DND-41 (cell line): ENCODE data around the gene SLFN13.
A peak's percentile ranks its signal among the peaks of the same experiment; 100 is the strongest.

ENCODE experiments used
- ATAC-seq: fragments of 200-7000 bp; cut with Tn5 transposase; 3 replicates; pipeline ENCODE4 v1.9.1; 2021; ENCODE audit warnings: low read depth; ENCODE audit not compliant: insufficient read depth
- DNase-seq: peaks from one replicate; pipeline ENCODE4 v3.0.0-alpha.2; 2020
- H2AFZ ChIP-seq: 2 replicates; pipeline ENCODE4 v1.6.0; 2012; ENCODE audit warnings: low read depth, low read length
- H3K27ac ChIP-seq: 2 replicates; pipeline ENCODE4 v1.5.1; 2012; ENCODE audit warnings: low read length, inconsistent platforms
- H3K27me3 ChIP-seq: fragments of 200-600 bp; sonication (generic); 2 replicates; pipeline ENCODE4 v1.6.0; 2012; ENCODE audit warnings: low read length, mild to moderate bottlenecking, inconsistent platforms; ENCODE audit not compliant: insufficient read depth, poor library complexity
- H3K36me3 ChIP-seq: 2 replicates; pipeline ENCODE4 v1.5.1; 2012; ENCODE audit warnings: low read length, inconsistent platforms; ENCODE audit not compliant: insufficient read depth
- H3K4me1 ChIP-seq: 2 replicates; pipeline ENCODE4 v1.5.1; 2012; ENCODE audit warnings: mild to moderate bottlenecking, low read length; ENCODE audit not compliant: insufficient read depth
- H3K4me2 ChIP-seq: 2 replicates; pipeline ENCODE4 v1.6.0; 2012; ENCODE audit warnings: mild to moderate bottlenecking, moderate library complexity, low read length, inconsistent platforms; ENCODE audit not compliant: insufficient read depth
- H3K4me3 ChIP-seq, 2 experiments: fragments of 200-600 bp in 1 of 2; shearing (Covaris generic) in 1 of 2; 2 replicates each; pipeline ENCODE4 v1.5.1; 2012 to 2016; ENCODE audit warnings: inconsistent platforms in 2 of 2, low read length in 2 of 2, mild to moderate bottlenecking in 2 of 2, low read depth in 1 of 2, moderate library complexity in 1 of 2
- H3K79me2 ChIP-seq: 2 replicates; pipeline ENCODE4 v1.6.0; 2012; ENCODE audit warnings: low read length, inconsistent platforms; ENCODE audit not compliant: insufficient read depth
- H3K9ac ChIP-seq: 2 replicates; pipeline ENCODE4 v1.6.0; 2012; ENCODE audit warnings: low read depth, mild to moderate bottlenecking, inconsistent platforms, low read length, moderate library complexity
- H3K9me3 ChIP-seq: 2 replicates; pipeline ENCODE4 v1.5.1; 2012; ENCODE audit warnings: low read length, moderate library complexity, mild to moderate bottlenecking, inconsistent platforms; ENCODE audit not compliant: insufficient read depth, severe bottlenecking
- H4K20me1 ChIP-seq: 2 replicates; pipeline ENCODE4 v1.6.0; 2012; ENCODE audit warnings: low read length; ENCODE audit not compliant: insufficient read depth
- CTCF ChIP-seq: IDR thresholded peaks from 2 replicates; pipeline ENCODE4 v1.5.1; 2012; ENCODE audit warnings: borderline replicate concordance, low read length, moderate library complexity, mild to moderate bottlenecking; ENCODE audit not compliant: poor library complexity, severe bottlenecking; ENCODE audit errors: extremely low read depth
- EZH2 ChIP-seq: IDR thresholded peaks from 3 replicates; pipeline ENCODE4 v1.6.1; 2012; ENCODE audit warnings: borderline replicate concordance, low read depth, mild to moderate bottlenecking, moderate library complexity, low read length, inconsistent platforms; ENCODE audit not compliant: severe bottlenecking

Gene SLFN13

GRCh38 chr17:35476283-35476820 lies 27.8 kb upstream of the SLFN13 start:
- H3K79me2 ChIP-seq, result peaks cover 24% of the 10 kb centered on the region; the same call in 1 of the 2 replicates
- DNase-seq (no peak), ATAC-seq (no peak)
- 0 out of 2 replicates have a peak, but pooled peaks cover 4% of the 10 kb centered on the region for H4K20me1 ChIP-seq
- no peak overlapping the region for H3K4me3 ChIP-seq
- H2AFZ ChIP-seq, result no peak overlapping the region
- no peaks in the 10 kb centered on the region for H3K9me3 ChIP-seq
- no peak overlapping the region for H3K4me2 ChIP-seq
- H3K27ac ChIP-seq, result no peak overlapping the region
- H3K4me1 ChIP-seq, result peaks cover 7% of the 10 kb centered on the region; the same call in 1 of the 2 replicates
- TF ChIP-seq CTCF (no peak), EZH2 (no peak)
- peaks cover 53% of the 10 kb centered on the region for H3K36me3 ChIP-seq
- H3K27me3 ChIP-seq, result no peaks in the 10 kb centered on the region
- no peak overlapping the region for H3K9ac ChIP-seq

GRCh38 chr17:35468475-35468874 lies 19.9 kb upstream of the SLFN13 start:
- Histone ChIP-seq H3K79me2 (peaks cover 19% of the 10 kb centered on the region), H2AFZ (no peak overlapping the region), H3K27ac (no peak overlapping the region), H3K9ac (no peak overlapping the region), H3K36me3 (peaks cover 11% of the 10 kb centered on the region; the same call in 1 of the 2 replicates), H3K4me2 (no peak overlapping the region), H3K4me1 (no peaks in the 10 kb centered on the region), H3K27me3 (no peaks in the 10 kb centered on the region), H3K4me3 (no peak overlapping the region), H3K9me3 (no peaks in the 10 kb centered on the region), H4K20me1 (no peaks in the 10 kb centered on the region)
- DNase-seq, result no peak
- ATAC-seq, result no peak
- TF ChIP-seq EZH2 (no peak), CTCF (no peak)

GRCh38 chr17:35467824-35468223 lies 19.3 kb upstream of the SLFN13 start:
- no peak overlapping the region for H3K9ac ChIP-seq
- H3K9me3 ChIP-seq, result no peaks in the 10 kb centered on the region
- H3K79me2 ChIP-seq, result peaks cover 19% of the 10 kb centered on the region
- no peaks in the 10 kb centered on the region for H4K20me1 ChIP-seq
- no peak overlapping the region for H2AFZ ChIP-seq
- ATAC-seq (peak; percentile 52), DNase-seq (peak; percentile 15)
- H3K36me3 ChIP-seq, result peaks cover 9% of the 10 kb centered on the region; the same call in 1 of the 2 replicates
- H3K4me1 ChIP-seq, result no peaks in the 10 kb centered on the region
- no peak overlapping the region for H3K4me3 ChIP-seq
- H3K4me2 ChIP-seq, result no peak overlapping the region
- H3K27me3 ChIP-seq, result no peaks in the 10 kb centered on the region
- TF ChIP-seq EZH2, result no peak
- no peak for TF ChIP-seq CTCF
- H3K27ac ChIP-seq, result no peak overlapping the region
